ENCODE results near the gene RRAGB.

Gene RRAGB

GRCh38 chrX:55794405-55794804 lies 76.9 kb downstream of the RRAGB start:
- DNase-seq (ENCODE audit: low read depth, low spot score), result no peak
- H3K4me3 ChIP-seq (ENCODE audit: low read depth, low read length), result no peak overlapping the region
- TF ChIP-seq CTCF (IDR thresholded peaks at IDR 0.05; ENCODE audit: low read depth, low read length), result no peak
- in situ Hi-C loops (cut with HindIII; ENCODE audit: low sequenced_read_pairs), result no loop called here

GRCh38 chrX:55796496-55796895 lies 78.9 kb downstream of the RRAGB start:
- H3K4me3 ChIP-seq (ENCODE audit: low read depth, low read length), result no peak overlapping the region
- in situ Hi-C loops (cut with HindIII; ENCODE audit: low sequenced_read_pairs), result no loop called here
- no peak for TF ChIP-seq CTCF (IDR thresholded peaks at IDR 0.05; ENCODE audit: low read depth, low read length)
- DNase-seq (ENCODE audit: low read depth, low spot score), result no peak

GRCh38 chrX:55801811-55802210 lies 84.3 kb downstream of the RRAGB start:
- in situ Hi-C loops (cut with HindIII; ENCODE audit: low sequenced_read_pairs), result no loop called here
- no peak for DNase-seq (ENCODE audit: low read depth, low spot score)

More at GRCh38 chrX:55801811-55802210, 84.3 kb downstream of the RRAGB start:
- no peak for TF ChIP-seq CTCF (IDR thresholded peaks at IDR 0.05; ENCODE audit: low read depth, low read length)
- no peak overlapping the region for H3K4me3 ChIP-seq (ENCODE audit: low read depth, low read length)
